ENCODE measurements around the gene JUN.

The JUN gene

DNA sequence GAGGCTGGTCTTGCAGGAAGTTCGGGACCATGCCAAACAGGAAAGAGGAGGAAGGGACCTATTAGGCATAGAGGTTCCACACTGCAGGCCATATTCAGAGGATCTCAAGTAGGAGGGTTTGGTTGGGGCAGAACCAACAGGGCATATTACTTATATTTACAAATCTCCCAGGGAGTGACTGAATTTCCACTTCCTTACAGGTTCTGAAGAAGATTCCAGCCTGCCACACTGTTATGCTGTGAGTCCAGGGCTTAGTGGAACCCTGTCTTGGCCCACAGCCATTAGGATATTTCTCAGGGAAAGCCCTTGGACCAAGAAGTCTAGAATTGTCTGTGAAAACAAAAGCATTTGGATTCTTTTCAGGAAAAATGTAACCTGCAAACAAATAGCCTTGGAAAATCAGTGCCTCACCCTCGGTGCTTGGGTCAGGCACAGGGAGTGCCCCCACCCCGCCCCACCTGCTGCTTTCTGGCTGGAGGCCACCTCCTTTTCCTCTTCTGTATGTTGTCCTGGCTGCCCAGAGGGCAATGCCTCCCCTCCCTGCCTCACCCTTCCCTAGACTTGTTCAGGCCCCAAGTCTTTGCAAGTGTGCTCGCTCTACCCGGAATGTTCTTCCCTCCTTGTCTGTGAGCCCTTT is 41.0 kb upstream of the JUN start:
- TF ChIP-seq, protein P1, sequence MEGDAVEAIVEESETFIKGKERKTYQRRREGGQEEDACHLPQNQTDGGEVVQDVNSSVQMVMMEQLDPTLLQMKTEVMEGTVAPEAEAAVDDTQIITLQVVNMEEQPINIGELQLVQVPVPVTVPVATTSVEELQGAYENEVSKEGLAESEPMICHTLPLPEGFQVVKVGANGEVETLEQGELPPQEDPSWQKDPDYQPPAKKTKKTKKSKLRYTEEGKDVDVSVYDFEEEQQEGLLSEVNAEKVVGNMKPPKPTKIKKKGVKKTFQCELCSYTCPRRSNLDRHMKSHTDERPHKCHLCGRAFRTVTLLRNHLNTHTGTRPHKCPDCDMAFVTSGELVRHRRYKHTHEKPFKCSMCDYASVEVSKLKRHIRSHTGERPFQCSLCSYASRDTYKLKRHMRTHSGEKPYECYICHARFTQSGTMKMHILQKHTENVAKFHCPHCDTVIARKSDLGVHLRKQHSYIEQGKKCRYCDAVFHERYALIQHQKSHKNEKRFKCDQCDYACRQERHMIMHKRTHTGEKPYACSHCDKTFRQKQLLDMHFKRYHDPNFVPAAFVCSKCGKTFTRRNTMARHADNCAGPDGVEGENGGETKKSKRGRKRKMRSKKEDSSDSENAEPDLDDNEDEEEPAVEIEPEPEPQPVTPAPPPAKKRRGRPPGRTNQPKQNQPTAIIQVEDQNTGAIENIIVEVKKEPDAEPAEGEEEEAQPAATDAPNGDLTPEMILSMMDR (IDR thresholded peaks at IDR 0.05), result no peak
- Histone ChIP-seq H3K27ac (no peak overlapping the region), H3K9me3 (no peaks in the 10 kb centered on the region), H3K4me1 (ENCODE audit: control insufficient read depth in 1 of 2, insufficient read depth in 1 of 2, low read depth in 1 of 2, low read length in 1 of 2) (peaks cover 0 to 2% of the 10 kb centered on the region in 2 experiments), H3K27me3 (no peaks in the 10 kb centered on the region), H3K36me3 (no peaks in the 10 kb centered on the region), H3K4me3 (ENCODE audit: low read depth in 1 of 2, low read length in 1 of 2) (no peak overlapping the region)

DNA sequence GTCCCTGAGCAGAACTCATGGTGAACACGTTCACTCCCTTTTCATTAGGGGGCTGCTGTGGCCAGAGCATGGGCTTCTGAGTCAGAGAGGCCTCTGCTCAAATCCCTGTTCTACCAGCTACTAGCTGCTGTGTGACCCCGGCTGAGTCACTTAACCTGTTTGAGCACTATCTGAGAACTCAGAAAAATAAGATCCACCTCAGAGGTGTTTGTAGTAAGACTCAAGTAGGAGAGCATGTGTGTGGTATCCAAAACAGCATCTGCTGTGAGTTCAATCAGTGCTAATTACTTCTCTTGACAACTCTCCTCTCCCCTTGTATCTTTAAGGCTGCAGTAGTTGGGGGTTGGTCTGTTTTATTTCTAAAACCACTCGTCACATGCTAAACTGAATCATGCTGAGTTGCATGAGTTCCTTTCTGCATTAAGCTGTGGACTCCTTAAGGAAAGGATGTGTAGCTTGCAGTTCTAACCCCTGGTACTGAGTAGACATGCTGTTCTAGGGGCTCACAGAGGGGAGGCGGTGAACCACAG is 39.7 kb upstream of the JUN start:
- Histone ChIP-seq H3K27ac (no peak overlapping the region), H3K4me1 (ENCODE audit: control insufficient read depth in 1 of 2, insufficient read depth in 1 of 2, low read depth in 1 of 2, low read length in 1 of 2) (peaks cover 0 to 5% of the 10 kb centered on the region in 2 experiments), H3K9me3 (no peaks in the 10 kb centered on the region), H3K36me3 (no peaks in the 10 kb centered on the region), H3K4me3 (ENCODE audit: low read depth in 1 of 2, low read length in 1 of 2) (no peak overlapping the region), H3K27me3 (no peaks in the 10 kb centered on the region)
- TF ChIP-seq, protein P1 (IDR thresholded peaks at IDR 0.05), result no peak

DNA sequence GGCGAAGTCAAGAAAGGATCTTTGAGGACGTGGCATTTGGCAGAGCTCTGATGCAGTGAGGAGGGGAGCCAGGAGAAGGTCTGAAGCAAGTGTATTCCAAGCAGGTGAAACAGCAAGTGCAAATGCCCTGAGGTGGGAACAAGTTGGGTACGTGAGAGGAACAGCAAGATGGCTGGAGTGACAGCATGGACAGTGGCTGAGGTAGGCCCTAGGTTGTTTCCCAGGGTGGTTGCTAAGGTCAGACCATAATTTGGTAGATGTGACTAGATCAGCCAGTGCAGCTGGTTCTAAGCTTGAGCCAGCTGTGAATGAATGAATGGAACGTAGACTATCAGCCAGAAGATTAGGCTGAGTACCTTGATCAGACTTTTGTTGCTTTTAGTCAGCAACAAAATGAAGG is 37.5 kb upstream of the JUN start:
- no peaks in the 10 kb centered on the region for H3K9me3 ChIP-seq
- H3K4me1 ChIP-seq (ENCODE audit: control insufficient read depth in 1 of 2, insufficient read depth in 1 of 2, low read depth in 1 of 2, low read length in 1 of 2), result peaks cover 7 to 13% of the 10 kb centered on the region in 2 experiments
- H3K4me3 ChIP-seq (ENCODE audit: low read depth in 1 of 2, low read length in 1 of 2), result no peak overlapping the region
- no peak overlapping the region for H3K27ac ChIP-seq
- no peaks in the 10 kb centered on the region for H3K36me3 ChIP-seq
- TF ChIP-seq, protein P1 (IDR thresholded peaks at IDR 0.05), result no peak
- H3K27me3 ChIP-seq, result no peaks in the 10 kb centered on the region

DNA sequence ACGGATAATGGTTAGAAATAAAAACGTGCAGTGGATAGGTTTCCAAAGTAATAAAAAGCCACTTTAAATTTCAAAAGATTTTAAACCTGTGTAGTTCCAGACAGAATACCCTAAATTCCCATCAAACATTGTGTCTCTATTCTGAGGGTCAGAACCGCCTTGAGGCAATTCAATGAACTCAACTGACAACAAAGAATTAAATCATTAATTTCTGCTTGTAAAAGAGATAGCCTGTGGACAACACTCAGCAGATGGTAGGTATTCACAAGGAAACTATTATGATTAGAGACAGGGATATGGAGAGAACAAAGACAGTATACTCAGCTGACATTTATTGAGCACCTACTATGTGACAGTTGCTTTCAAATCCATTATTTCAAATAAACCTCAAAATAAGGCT is 35.1 kb upstream of the JUN start:
- H3K36me3 ChIP-seq, result no peaks in the 10 kb centered on the region
- no peaks in the 10 kb centered on the region for H3K27me3 ChIP-seq
- H3K4me3 ChIP-seq (ENCODE audit: low read depth in 1 of 2, low read length in 1 of 2), result no peak overlapping the region
- no peak overlapping the region for H3K27ac ChIP-seq
- no peaks in the 10 kb centered on the region for H3K9me3 ChIP-seq
- H3K4me1 ChIP-seq (ENCODE audit: control insufficient read depth in 1 of 2, insufficient read depth in 1 of 2, low read depth in 1 of 2, low read length in 1 of 2), result peaks cover 28 to 36% of the 10 kb centered on the region in 2 experiments
- TF ChIP-seq, protein P1 (IDR thresholded peaks at IDR 0.05), result no peak

DNA sequence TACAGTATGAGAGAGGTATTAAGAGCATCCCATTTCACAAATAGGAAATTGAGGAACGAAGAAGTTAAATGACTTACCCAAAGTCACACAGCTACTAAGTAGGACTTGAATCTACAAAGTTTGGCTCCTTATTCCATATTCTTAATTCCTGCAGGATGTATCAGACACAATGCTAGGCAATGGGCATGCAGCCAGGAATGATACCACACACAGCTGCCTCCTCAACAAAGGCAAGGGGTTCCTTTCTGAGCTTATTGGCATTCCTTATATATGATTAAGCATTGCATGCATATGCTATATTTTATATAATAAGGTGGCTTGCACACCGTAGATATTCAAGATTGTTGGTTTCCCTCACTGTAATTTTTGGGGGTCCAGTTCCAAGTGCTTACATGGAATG is 34.2 kb upstream of the JUN start:
- TF ChIP-seq, protein P1 (IDR thresholded peaks at IDR 0.05), result no peak
- Histone ChIP-seq H3K4me1 (ENCODE audit: control insufficient read depth in 1 of 2, insufficient read depth in 1 of 2, low read depth in 1 of 2, low read length in 1 of 2) (peaks cover 34 to 45% of the 10 kb centered on the region in 2 experiments), H3K27me3 (no peaks in the 10 kb centered on the region), H3K9me3 (no peaks in the 10 kb centered on the region), H3K27ac (no peak overlapping the region), H3K36me3 (no peaks in the 10 kb centered on the region), H3K4me3 (ENCODE audit: low read depth in 1 of 2, low read length in 1 of 2) (no peak overlapping the region)

Data from neutrophil (primary cell).